Endodermal cell (in vitro differentiated cells): ENCODE data around the gene ATG10. TPM values are rescaled to one million over a fixed set of nuclear protein-coding genes. Genes with fewer than 3 reads are reported as not detected.
A peak's percentile ranks its signal among the peaks of the same experiment; 100 is the strongest.

Source experiments
- DNase-seq: peaks from one replicate; pipeline ENCODE4 v3.0.0-alpha.2; 2017
- H3K27ac ChIP-seq: 2 replicates; pipeline ENCODE4 v1.5.1; 2013; ENCODE audit warnings: mild to moderate bottlenecking, low read depth, low read length, moderate library complexity
- H3K27me3 ChIP-seq: 2 replicates; pipeline ENCODE4 v1.6.1; 2013; ENCODE audit warnings: mild to moderate bottlenecking, low read length, moderate library complexity; ENCODE audit not compliant: insufficient read depth, control insufficient read depth, poor library complexity, severe bottlenecking
- H3K36me3 ChIP-seq: 2 replicates; pipeline ENCODE4 v1.7.0; 2013; ENCODE audit warnings: mild to moderate bottlenecking, low read length, moderate library complexity; ENCODE audit not compliant: control insufficient read depth, insufficient read depth
- H3K4me1 ChIP-seq: one replicate; pipeline ENCODE4 v1.7.0; 2013; ENCODE audit warnings: low read length; ENCODE audit not compliant: control insufficient read depth, insufficient read depth
- H3K4me3 ChIP-seq: 2 replicates; pipeline ENCODE4 v1.5.1; 2013; ENCODE audit warnings: mild to moderate bottlenecking, low read length, moderate library complexity
- H3K9ac ChIP-seq: 2 replicates; pipeline ENCODE4 v1.6.1; 2013; ENCODE audit warnings: mild to moderate bottlenecking, low read length, moderate library complexity; ENCODE audit not compliant: poor library complexity, severe bottlenecking; ENCODE audit errors: extremely low read depth
- H3K9me3 ChIP-seq: 2 replicates; pipeline ENCODE4 v1.6.1; 2013; ENCODE audit warnings: mild to moderate bottlenecking, low read length, moderate library complexity; ENCODE audit not compliant: control insufficient read depth
- H3K27ac Mint-ChIP-seq: 2 replicates; pipeline ENCODE4 v1.8.0; 2020; ENCODE audit warnings: mixed read lengths
- H3K27me3 Mint-ChIP-seq: 2 replicates; pipeline ENCODE4 v1.8.0; 2021; ENCODE audit warnings: mild to moderate bottlenecking, mixed read lengths; ENCODE audit not compliant: insufficient read depth
- H3K36me3 Mint-ChIP-seq: 2 replicates; pipeline ENCODE4 v1.8.0; 2020; ENCODE audit warnings: low read depth, mixed read lengths
- H3K4me1 Mint-ChIP-seq: 2 replicates; pipeline ENCODE4 v1.8.0; 2020; ENCODE audit warnings: mixed read lengths
- H3K4me3 Mint-ChIP-seq: 2 replicates; pipeline ENCODE4 v1.8.0; 2020; ENCODE audit warnings: mild to moderate bottlenecking, moderate library complexity, mixed read lengths
- H3K9me3 Mint-ChIP-seq: 2 replicates; pipeline ENCODE4 v1.8.0; 2020; ENCODE audit warnings: mild to moderate bottlenecking, mixed read lengths
- CTCF ChIP-seq: fragments of 200-600 bp; sonication (generic); conservative IDR thresholded peaks from 2 replicates; pipeline ENCODE4 v1.5.0; 2021; ENCODE audit warnings: antibody characterized with exemption, mild to moderate bottlenecking
- WGBS, 2 experiments: methylation state at CpG; one replicate each; pipeline versions ENCODE4 v1.1.5 to v1.1.7; 2013; ENCODE audit warnings: missing lambda C conversion rate in 2 of 2, mixed read lengths in 1 of 2; ENCODE audit not compliant: insufficient coverage in 1 of 2, insufficient read length in 1 of 2; 5-methylcytosine and 5-hydroxymethylcytosine counted together
- total RNA-seq, 2 donors: library from RNA; stranded (reverse); fragmentation: NEBNext Ultra II Directional in 1 of 2; extraction: Animal tissue kit (Norgen Biotek cat#: 25700) in 1 of 2; gene quantifications; 2 replicates in 1 of 2; 3 replicates in 1 of 2; pipeline ENCODE4 v1.2.1, GENCODE V29; 2021

ATG10 gene
- total RNA-seq, 2 donors from 2014 or later, result 17.9 to 22.6 TPM

GRCh38 chr5:82119889-82120288, 148.1 kb downstream of the ATG10 start:
- H3K4me3 ChIP-seq, result no peak overlapping the region
- TF ChIP-seq CTCF, result no peak
- Mint-ChIP-seq H3K27me3 (no peaks in the 10 kb centered on the region), H3K4me3 (no peak overlapping the region), H3K27ac (no peak overlapping the region), H3K36me3 (peaks cover 12% of the 10 kb centered on the region), H3K4me1 (no peaks in the 10 kb centered on the region), H3K9me3 (peaks cover 13% of the 10 kb centered on the region)
- no peaks in the 10 kb centered on the region for H3K9me3 ChIP-seq
- DNase-seq, result no peak
- WGBS, 2 experiments, result 89 to 100% methylated on average over 1 to 4 of the region's 4 CpGs
- no peak overlapping the region for H3K9ac ChIP-seq
- no peak overlapping the region for H3K27ac ChIP-seq
- H3K4me1 ChIP-seq, result no peaks in the 10 kb centered on the region
- no peaks in the 10 kb centered on the region for H3K27me3 ChIP-seq
- H3K36me3 ChIP-seq, result no peaks in the 10 kb centered on the region

- H3K4me1 ChIP-seq, result no peaks in the 10 kb centered on the region
- 86 to 90% methylated on average over 9 to 13 of the region's 13 CpGs for WGBS, 2 experiments
- Mint-ChIP-seq H3K9me3 (peaks cover 28% of the 10 kb centered on the region), H3K4me1 (peaks cover 4% of the 10 kb centered on the region), H3K27ac (no peak overlapping the region), H3K4me3 (no peak overlapping the region), H3K36me3 (peaks cover 7% of the 10 kb centered on the region), H3K27me3 (no peaks in the 10 kb centered on the region)
- H3K27ac ChIP-seq, result no peak overlapping the region
- H3K9me3 ChIP-seq, result no peaks in the 10 kb centered on the region
- peak; percentile 70 for DNase-seq
- no peaks in the 10 kb centered on the region for H3K36me3 ChIP-seq
- H3K4me3 ChIP-seq, result no peak overlapping the region
- no peak overlapping the region for H3K9ac ChIP-seq
- no peaks in the 10 kb centered on the region for H3K27me3 ChIP-seq
- no peak for TF ChIP-seq CTCF
Observed at GRCh38 chr5:82129723-82130285, 158.0 kb downstream of the ATG10 start.

- H3K36me3 ChIP-seq, result no peaks in the 10 kb centered on the region
- no peaks in the 10 kb centered on the region for H3K9me3 ChIP-seq
- no peaks in the 10 kb centered on the region for H3K27me3 ChIP-seq
- no peak overlapping the region for H3K27ac ChIP-seq
- H3K4me1 ChIP-seq, result no peaks in the 10 kb centered on the region
- Mint-ChIP-seq H3K36me3 (peaks cover 11% of the 10 kb centered on the region), H3K27ac (no peak overlapping the region), H3K4me1 (peaks cover 4% of the 10 kb centered on the region), H3K4me3 (no peak overlapping the region), H3K9me3 (peaks cover 29% of the 10 kb centered on the region), H3K27me3 (no peaks in the 10 kb centered on the region)
- no peak overlapping the region for H3K9ac ChIP-seq
- no peak for DNase-seq
- H3K4me3 ChIP-seq, result no peak overlapping the region
- no peak for TF ChIP-seq CTCF
- 85 to 98% methylated on average over 4 to 6 of the region's 6 CpGs for WGBS, 2 experiments
Observed at GRCh38 chr5:82130602-82131001, 158.8 kb downstream of the ATG10 start.
